ENCODE results near the gene MAP4K2. TPM values are rescaled to one million over a fixed set of nuclear protein-coding genes. Genes with fewer than 3 reads are reported as not detected.

The MAP4K2 gene
- total and polyA plus RNA-seq, 2 experiments from 2014 or later = 9.9 to 42.6 TPM

DNA sequence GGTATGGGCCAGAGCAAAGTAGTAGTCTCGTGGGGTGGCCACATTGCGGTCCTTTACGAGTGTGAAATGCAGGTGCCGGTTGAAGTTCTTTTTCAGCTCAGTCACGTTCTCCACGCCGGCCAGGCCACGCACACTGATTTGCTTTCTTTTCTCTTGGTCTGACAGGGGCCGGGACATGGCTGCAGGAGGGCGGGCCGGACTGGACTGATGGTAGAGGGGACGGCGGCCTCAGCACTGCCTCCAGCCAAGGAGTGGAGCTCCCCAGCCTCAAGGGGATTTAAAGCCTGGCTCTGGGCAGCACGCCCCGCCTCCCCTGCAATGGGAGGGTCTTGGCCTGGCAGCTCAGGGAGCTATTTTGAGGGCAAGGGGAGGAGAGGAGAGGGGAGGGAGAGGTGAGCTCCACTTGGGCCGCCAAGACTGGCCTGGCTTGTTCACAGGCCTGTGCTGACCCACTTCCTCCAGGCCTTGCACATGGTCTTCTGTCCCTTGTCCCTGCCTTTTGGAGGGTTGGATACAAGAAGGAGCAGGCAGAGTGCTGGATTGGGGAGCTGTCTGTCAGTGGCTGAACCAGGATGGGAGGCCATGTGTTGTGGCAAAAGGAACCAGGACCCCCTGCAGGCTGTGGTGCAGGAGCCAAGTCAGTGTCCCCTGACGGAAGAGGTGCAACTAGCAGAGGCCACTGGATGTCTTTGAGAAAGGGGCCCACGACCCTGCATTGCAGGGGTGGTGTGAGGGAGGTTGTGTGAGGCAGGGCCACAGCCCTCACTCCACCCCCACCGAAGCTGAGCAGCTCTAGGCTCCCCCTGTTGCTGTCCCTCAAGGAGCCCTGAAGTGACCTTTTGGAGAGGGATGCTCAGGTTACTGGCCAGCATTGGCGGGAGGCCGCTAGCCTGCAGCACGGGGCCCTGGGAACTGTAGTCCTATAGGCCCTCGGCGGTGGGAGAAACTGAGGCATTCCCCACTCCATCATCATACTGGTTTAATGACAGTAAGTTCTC is 43.0 kb downstream of the MAP4K2 start, which contains the start of gene PYGM:
Gene PYGM, minus strand, starts transcription at position 253 of the 998 bp plus-strand sequence. Its CDS starts 76 bp downstream, at position 177.
- peak within 1 kb of the TSS; percentile 89 for H3K27ac Mint-ChIP-seq
- TF ChIP-seq EZH2phosphoT487 (IDR thresholded peaks at IDR 0.05; ENCODE audit: unreplicated experiment) (no peak), EZH2 (IDR thresholded peaks at IDR 0.05; ENCODE audit: low read depth, unreplicated experiment) (no peak), NANOG (IDR thresholded peaks at IDR 0.05; ENCODE audit: borderline replicate concordance) (no peak), ZNF331 (CRISPR knock-in tag; IDR thresholded peaks at IDR 0.05; ENCODE audit: low read depth) (no peak), CREB1 (CRISPR knock-in tag; IDR thresholded peaks at IDR 0.05; ENCODE audit: low read depth) (no peak), POLR2AphosphoS5 (IDR thresholded peaks at IDR 0.05; ENCODE audit: low read depth) (peak; percentile 50; the same call in 1 of the 2 replicates)
- TF ChIP-seq, protein P1, sequence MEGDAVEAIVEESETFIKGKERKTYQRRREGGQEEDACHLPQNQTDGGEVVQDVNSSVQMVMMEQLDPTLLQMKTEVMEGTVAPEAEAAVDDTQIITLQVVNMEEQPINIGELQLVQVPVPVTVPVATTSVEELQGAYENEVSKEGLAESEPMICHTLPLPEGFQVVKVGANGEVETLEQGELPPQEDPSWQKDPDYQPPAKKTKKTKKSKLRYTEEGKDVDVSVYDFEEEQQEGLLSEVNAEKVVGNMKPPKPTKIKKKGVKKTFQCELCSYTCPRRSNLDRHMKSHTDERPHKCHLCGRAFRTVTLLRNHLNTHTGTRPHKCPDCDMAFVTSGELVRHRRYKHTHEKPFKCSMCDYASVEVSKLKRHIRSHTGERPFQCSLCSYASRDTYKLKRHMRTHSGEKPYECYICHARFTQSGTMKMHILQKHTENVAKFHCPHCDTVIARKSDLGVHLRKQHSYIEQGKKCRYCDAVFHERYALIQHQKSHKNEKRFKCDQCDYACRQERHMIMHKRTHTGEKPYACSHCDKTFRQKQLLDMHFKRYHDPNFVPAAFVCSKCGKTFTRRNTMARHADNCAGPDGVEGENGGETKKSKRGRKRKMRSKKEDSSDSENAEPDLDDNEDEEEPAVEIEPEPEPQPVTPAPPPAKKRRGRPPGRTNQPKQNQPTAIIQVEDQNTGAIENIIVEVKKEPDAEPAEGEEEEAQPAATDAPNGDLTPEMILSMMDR (conservative IDR thresholded peaks at IDR 0.05; ENCODE audit: low read depth in 2 of 2) = no peak
- TF ChIP-seq, protein P2, sequence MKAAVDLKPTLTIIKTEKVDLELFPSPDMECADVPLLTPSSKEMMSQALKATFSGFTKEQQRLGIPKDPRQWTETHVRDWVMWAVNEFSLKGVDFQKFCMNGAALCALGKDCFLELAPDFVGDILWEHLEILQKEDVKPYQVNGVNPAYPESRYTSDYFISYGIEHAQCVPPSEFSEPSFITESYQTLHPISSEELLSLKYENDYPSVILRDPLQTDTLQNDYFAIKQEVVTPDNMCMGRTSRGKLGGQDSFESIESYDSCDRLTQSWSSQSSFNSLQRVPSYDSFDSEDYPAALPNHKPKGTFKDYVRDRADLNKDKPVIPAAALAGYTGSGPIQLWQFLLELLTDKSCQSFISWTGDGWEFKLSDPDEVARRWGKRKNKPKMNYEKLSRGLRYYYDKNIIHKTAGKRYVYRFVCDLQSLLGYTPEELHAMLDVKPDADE (IDR thresholded peaks at IDR 0.05) = 0 out of 2 replicates have a peak, but pooled peaks have one; percentile 7
- peaks cover 28% of the 10 kb centered on the region for H3K36me3 Mint-ChIP-seq (ENCODE audit: low read depth)

DNA sequence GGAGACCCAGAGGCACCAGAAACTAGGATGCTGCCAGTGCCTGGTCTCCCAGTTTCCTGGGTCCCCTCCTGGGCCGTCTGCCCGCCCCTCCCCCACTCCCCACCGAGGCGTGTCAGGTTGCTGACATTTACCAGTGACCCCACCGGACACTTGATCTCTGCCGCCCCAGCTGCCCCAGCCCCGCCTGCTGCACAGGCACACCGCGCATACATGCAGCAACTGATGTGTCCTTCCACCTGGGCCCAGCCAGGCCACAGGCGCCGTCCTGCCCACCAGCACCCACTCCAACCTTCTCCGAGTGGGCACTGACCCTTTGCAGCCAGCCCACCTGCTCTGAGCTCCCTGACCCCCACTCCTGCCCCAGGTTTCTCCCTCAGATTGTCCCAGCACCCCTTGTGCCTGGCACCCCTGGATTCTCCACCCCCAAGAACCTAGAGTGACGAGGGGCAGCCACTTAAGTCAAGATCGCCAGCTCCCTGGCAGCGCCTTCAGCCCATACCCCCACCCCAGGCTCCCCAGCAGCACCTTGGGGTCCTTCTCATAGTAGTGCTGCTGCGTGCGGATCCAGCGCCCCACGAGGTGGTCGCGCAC is 43.8 kb downstream of the MAP4K2 start:
- Mint-ChIP-seq H3K9me3 (no peaks in the 10 kb centered on the region; the same call in 1 of the 3 replicates), H3K36me3 (ENCODE audit: low read depth) (peaks cover 20% of the 10 kb centered on the region), H3K4me3 (peak overlapping the region; percentile 55; the same call in 2 of the 3 replicates), H3K27ac (no peak overlapping the region), H3K27me3 (ENCODE audit: insufficient read depth, low read depth, poor library complexity) (peaks cover 32% of the 10 kb centered on the region), H3K4me1 (peaks cover 59% of the 10 kb centered on the region)
- TF ChIP-seq ZNF331 (CRISPR knock-in tag; IDR thresholded peaks at IDR 0.05; ENCODE audit: low read depth) = no peak
- TF ChIP-seq EZH2 (IDR thresholded peaks at IDR 0.05; ENCODE audit: low read depth, unreplicated experiment) = no peak
- TF ChIP-seq POLR2AphosphoS5 (IDR thresholded peaks at IDR 0.05; ENCODE audit: low read depth) = no peak
- no peak for TF ChIP-seq JUNB (IDR thresholded peaks at IDR 0.05; ENCODE audit: unreplicated experiment)
- TF ChIP-seq NANOG (IDR thresholded peaks at IDR 0.05; ENCODE audit: borderline replicate concordance) = no peak
- Histone ChIP-seq H3K36me3 (ENCODE audit: insufficient read depth) (no peaks in the 10 kb centered on the region), H3K4me2 (peak overlapping the region; percentile 49; the same call in 1 of the 2 replicates), H3K4me1 (ENCODE audit: insufficient read depth) (peaks cover 51% of the 10 kb centered on the region), H3K27me3 (ENCODE audit: insufficient read depth) (no peaks in the 10 kb centered on the region), H3K79me2 (replicated peaks; ENCODE audit: insufficient read depth) (0 out of 2 replicates have a peak, but pooled peaks cover 2% of the 10 kb centered on the region), H2AFZ (no peak overlapping the region), H4K20me1 (replicated peaks; ENCODE audit: insufficient read depth) (peaks cover 8% of the 10 kb centered on the region; the same call in 1 of the 2 replicates), H3K9me2 (ENCODE audit: insufficient read depth) (no peaks in the 10 kb centered on the region), H3F3A (replicated peaks; ENCODE audit: low read depth) (peaks cover 42% of the 10 kb centered on the region), H3K4me3 (peak overlapping the region; percentile 38; the same call in 1 of the 2 replicates), H3K27ac (ENCODE audit: low read depth) (0 out of 2 replicates have a peak overlapping the region, but pooled peaks have one; percentile 50)
- peak; percentile 2; the same call in 2 of the 3 replicates for ATAC-seq
- no peak for DNase-seq (ENCODE audit: low spot score)

More for the DNA sequence above, 43.0 kb downstream of the MAP4K2 start, which contains the start of gene PYGM:
- H3K36me3 ChIP-seq (ENCODE audit: insufficient read depth) = peaks cover 6% of the 10 kb centered on the region; the same call in 1 of the 2 replicates
- peaks cover 59% of the 10 kb centered on the region for H3K4me1 ChIP-seq (ENCODE audit: insufficient read depth)
- H3K9me2 ChIP-seq (ENCODE audit: insufficient read depth) = no peaks in the 10 kb centered on the region
- H3K27me3 ChIP-seq (ENCODE audit: insufficient read depth) = no peaks in the 10 kb centered on the region
- H3K4me2 ChIP-seq = peak within 1 kb of the TSS; percentile 49
- Mint-ChIP-seq H3K9me3 (no peaks in the 10 kb centered on the region; the same call in 1 of the 3 replicates), H3K27me3 (ENCODE audit: insufficient read depth, low read depth, poor library complexity) (peaks cover 33% of the 10 kb centered on the region), H3K4me1 (peaks cover 64% of the 10 kb centered on the region), H3K4me3 (peak within 1 kb of the TSS; percentile 55)
- 0 out of 2 replicates have a peak, but pooled peaks cover 9% of the 10 kb centered on the region for H3K79me2 ChIP-seq (replicated peaks; ENCODE audit: insufficient read depth)
- H3F3A ChIP-seq (replicated peaks; ENCODE audit: low read depth) = peaks cover 50% of the 10 kb centered on the region
- peak; percentile 57 for ATAC-seq
- H4K20me1 ChIP-seq (replicated peaks; ENCODE audit: insufficient read depth) = peaks cover 13% of the 10 kb centered on the region
- no peak within 1 kb of the TSS for H2AFZ ChIP-seq
- DNase-seq (ENCODE audit: low spot score) = peak; percentile 86
- peak within 1 kb of the TSS; percentile 38 for H3K4me3 ChIP-seq
- H3K27ac ChIP-seq (ENCODE audit: low read depth) = peak within 1 kb of the TSS; percentile 96
